ENCODE results near the gene SYTL5.
A peak's percentile ranks its signal among the peaks of the same experiment; 100 is the strongest.

SYTL5 gene

GRCh38 chrX:38099688-38100087, 93.3 kb downstream of the SYTL5 start:
- Histone ChIP-seq H3K27ac (no peak overlapping the region), H3K4me3 (IDR thresholded peaks at IDR 0.05; ENCODE audit: insufficient read depth, low read depth, low read length) (no peak overlapping the region), H3K4me1 (ENCODE audit: low read depth, poor library complexity, severe bottlenecking) (peaks cover 35% of the 10 kb centered on the region), H3K4me2 (no peak overlapping the region), H4K20me1 (ENCODE audit: insufficient read depth) (no peaks in the 10 kb centered on the region), H3K36me3 (ENCODE audit: insufficient read depth) (no peaks in the 10 kb centered on the region), H3K79me2 (ENCODE audit: insufficient read depth, low read depth) (no peaks in the 10 kb centered on the region), H3K27me3 (ENCODE audit: insufficient read depth, low read depth) (no peaks in the 10 kb centered on the region), H3K9ac (no peak overlapping the region), H2AFZ (ENCODE audit: low read depth) (no peak overlapping the region)
- no peak for TF ChIP-seq CTCF (conservative IDR thresholded peaks at IDR 0.05; ENCODE audit: low read depth, low read length)

DNA sequence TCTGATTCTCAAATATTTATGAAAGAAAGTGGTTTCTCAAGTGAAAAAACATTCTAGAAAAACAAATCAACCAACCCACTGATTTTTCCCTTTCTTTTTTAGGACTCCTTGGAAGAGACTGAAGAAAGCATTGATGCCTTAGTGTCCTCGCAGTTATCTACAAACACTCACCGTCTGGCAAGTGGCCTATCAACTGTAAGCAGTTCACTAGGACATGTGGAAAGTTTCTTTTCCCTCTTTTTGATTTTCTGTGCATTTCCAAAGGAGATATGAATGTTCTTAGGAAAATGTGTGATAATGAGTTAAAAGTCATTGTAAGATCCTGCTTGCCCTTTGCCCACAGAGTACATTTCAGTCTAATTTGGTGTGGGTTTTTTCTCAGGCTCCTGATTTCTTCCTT, 95.9 kb downstream of the SYTL5 start:
- H3K27me3 ChIP-seq (ENCODE audit: insufficient read depth, low read depth), result no peaks in the 10 kb centered on the region
- H3K27ac ChIP-seq, result peak overlapping the region; percentile 74; the same call in 1 of the 2 replicates
- TF ChIP-seq CTCF (conservative IDR thresholded peaks at IDR 0.05; ENCODE audit: low read depth, low read length), result no peak

DNA sequence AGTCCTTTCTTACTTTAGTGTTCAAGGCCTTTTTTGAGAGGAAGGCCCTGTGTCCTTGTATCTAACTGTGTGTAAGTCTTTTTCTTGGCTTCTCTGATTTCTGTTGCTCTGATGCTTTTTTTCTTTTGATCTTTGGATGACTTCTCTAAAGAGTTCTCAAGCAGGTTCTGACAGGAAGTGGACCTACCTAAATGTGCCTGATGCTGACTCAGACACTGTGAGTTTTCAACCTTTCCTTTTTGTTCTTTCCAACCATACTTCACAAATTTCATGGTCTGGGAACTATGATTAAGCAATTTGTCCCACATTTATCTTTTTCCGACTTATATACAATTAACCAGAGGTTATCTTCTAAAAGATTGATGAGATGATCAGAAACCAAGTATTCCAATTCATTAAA, 96.5 kb downstream of the SYTL5 start:
- Histone ChIP-seq H3K79me2 (ENCODE audit: insufficient read depth, low read depth) (no peaks in the 10 kb centered on the region), H3K4me1 (ENCODE audit: low read depth, poor library complexity, severe bottlenecking) (peaks cover 53% of the 10 kb centered on the region), H3K27ac (peak overlapping the region; percentile 74), H3K4me2 (peak overlapping the region; percentile 55), H3K27me3 (ENCODE audit: insufficient read depth, low read depth) (no peaks in the 10 kb centered on the region), H3K4me3 (IDR thresholded peaks at IDR 0.05; ENCODE audit: insufficient read depth, low read depth, low read length) (no peak overlapping the region), H3K9ac (no peak overlapping the region), H3K36me3 (ENCODE audit: insufficient read depth) (no peaks in the 10 kb centered on the region), H4K20me1 (ENCODE audit: insufficient read depth) (no peaks in the 10 kb centered on the region), H2AFZ (ENCODE audit: low read depth) (peak overlapping the region; percentile 19; the same call in 1 of the 2 replicates)
- no peak for TF ChIP-seq CTCF (conservative IDR thresholded peaks at IDR 0.05; ENCODE audit: low read depth, low read length)

More for the DNA sequence above, 95.9 kb downstream of the SYTL5 start:
- Histone ChIP-seq H2AFZ (ENCODE audit: low read depth) (no peak overlapping the region), H4K20me1 (ENCODE audit: insufficient read depth) (no peaks in the 10 kb centered on the region), H3K4me1 (ENCODE audit: low read depth, poor library complexity, severe bottlenecking) (peaks cover 53% of the 10 kb centered on the region), H3K36me3 (ENCODE audit: insufficient read depth) (no peaks in the 10 kb centered on the region), H3K79me2 (ENCODE audit: insufficient read depth, low read depth) (no peaks in the 10 kb centered on the region), H3K4me2 (peak overlapping the region; percentile 17; the same call in 1 of the 2 replicates), H3K9ac (no peak overlapping the region), H3K4me3 (IDR thresholded peaks at IDR 0.05; ENCODE audit: insufficient read depth, low read depth, low read length) (no peak overlapping the region)

- Histone ChIP-seq H3K4me2 (peak overlapping the region; percentile 55), H3K36me3 (ENCODE audit: insufficient read depth) (no peaks in the 10 kb centered on the region), H3K27ac (peak overlapping the region; percentile 74), H3K79me2 (ENCODE audit: insufficient read depth, low read depth) (no peaks in the 10 kb centered on the region), H2AFZ (ENCODE audit: low read depth) (peak overlapping the region; percentile 27; the same call in 1 of the 2 replicates), H3K4me1 (ENCODE audit: low read depth, poor library complexity, severe bottlenecking) (peaks cover 53% of the 10 kb centered on the region), H3K9ac (peak overlapping the region; percentile 15; the same call in 1 of the 2 replicates), H3K4me3 (IDR thresholded peaks at IDR 0.05; ENCODE audit: insufficient read depth, low read depth, low read length) (no peak overlapping the region), H4K20me1 (ENCODE audit: insufficient read depth) (no peaks in the 10 kb centered on the region), H3K27me3 (ENCODE audit: insufficient read depth, low read depth) (no peaks in the 10 kb centered on the region)
- TF ChIP-seq CTCF (conservative IDR thresholded peaks at IDR 0.05; ENCODE audit: low read depth, low read length), result no peak
Observed at GRCh38 chrX:38103857-38104812, 97.8 kb downstream of the SYTL5 start.

All from KMS-11 (cell line).